GM21360 (cell line): ENCODE measurements around the gene TFF2.

ENCODE experiments used
- ATAC-seq: cut with Tn5 transposase; IDR thresholded peaks from one replicate; pipeline ENCODE4 v1.9.1; 2021; ENCODE audit warnings: mild to moderate bottlenecking, moderate library complexity; ENCODE audit not compliant: unreplicated experiment

Gene TFF2

DNA sequence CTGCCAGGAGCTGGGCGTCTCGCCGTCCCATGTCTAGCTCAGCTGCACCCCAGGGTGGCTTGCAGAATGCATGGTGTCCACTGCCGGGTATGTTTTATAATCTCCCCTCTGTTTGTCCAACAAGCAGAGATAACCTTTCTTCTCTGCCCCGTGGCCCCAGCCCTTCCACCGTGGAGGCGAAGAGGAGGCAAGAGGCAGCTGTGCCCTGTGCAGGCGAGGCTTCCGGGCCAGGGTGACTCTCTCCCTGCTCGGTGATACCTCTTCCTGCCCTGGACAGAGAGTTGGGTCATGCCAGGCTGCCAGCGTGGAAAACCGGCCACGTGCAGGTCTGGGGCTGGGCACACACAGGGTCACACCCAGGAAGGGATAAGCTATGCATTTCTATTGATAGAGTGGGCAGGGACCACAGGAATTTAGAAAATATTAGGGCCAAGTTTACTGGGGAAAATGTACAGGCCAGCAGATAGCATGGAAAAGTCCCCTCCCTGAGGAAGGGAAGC, at the start of gene TFF2:
Gene TFF2 (minus strand): TSS at position 68 of the 500 bp plus-strand sequence. CDS start 37 bp downstream, at position 31.
- ATAC-seq, result no peak

DNA sequence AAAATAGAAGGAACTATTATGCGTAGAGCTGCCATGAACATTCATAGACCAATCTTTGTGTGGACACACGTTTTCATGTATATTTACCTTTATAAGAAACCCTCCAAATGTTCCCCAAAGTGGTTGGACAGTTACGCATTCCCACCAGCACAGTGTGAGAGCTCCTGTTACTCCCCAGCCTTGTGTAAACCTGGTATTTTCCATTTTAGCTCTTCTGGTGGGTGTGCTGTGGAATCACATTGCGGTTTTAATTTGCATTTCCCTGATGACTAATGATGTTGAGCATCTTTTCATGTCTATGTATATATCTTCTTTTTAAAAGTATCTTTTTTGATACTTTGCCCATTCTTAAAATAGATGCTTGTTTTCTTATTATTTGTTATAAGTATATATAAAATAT, 49.7 kb upstream of the TFF2 start:
- no peak for ATAC-seq

DNA sequence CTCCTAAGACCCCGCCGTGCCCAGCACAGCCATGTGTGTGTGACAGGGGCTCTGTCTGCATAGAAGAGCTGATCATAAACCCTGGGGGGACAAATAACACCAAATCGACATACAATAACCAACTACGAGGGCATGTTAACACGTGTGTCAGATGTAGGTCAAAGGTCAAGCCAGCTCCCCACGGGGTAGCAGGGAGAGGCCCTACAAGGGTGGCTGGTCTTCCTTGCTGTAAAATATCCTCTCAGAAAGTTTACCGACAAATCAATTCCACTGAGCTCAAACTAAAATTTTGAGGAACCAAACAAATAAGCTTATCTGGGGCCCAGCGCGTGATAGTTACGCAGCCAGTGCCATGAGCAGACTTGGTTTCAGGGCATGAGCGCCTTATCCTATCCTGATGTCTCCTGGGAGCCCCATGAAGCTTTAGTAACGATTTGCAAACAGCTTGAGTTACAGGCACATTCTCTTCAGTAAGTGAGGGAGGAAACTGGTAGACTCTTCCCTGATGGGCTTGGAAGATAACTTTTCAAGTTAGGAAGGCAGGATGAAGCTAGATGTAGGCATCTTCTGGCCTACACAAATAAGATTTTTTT, 47.7 kb upstream of the TFF2 start:
- ATAC-seq, result no peak

- ATAC-seq, result no peak
These were observed 47.1 kb upstream of the TFF2 start for GRCh38 chr21:42397746-42398394.

DNA sequence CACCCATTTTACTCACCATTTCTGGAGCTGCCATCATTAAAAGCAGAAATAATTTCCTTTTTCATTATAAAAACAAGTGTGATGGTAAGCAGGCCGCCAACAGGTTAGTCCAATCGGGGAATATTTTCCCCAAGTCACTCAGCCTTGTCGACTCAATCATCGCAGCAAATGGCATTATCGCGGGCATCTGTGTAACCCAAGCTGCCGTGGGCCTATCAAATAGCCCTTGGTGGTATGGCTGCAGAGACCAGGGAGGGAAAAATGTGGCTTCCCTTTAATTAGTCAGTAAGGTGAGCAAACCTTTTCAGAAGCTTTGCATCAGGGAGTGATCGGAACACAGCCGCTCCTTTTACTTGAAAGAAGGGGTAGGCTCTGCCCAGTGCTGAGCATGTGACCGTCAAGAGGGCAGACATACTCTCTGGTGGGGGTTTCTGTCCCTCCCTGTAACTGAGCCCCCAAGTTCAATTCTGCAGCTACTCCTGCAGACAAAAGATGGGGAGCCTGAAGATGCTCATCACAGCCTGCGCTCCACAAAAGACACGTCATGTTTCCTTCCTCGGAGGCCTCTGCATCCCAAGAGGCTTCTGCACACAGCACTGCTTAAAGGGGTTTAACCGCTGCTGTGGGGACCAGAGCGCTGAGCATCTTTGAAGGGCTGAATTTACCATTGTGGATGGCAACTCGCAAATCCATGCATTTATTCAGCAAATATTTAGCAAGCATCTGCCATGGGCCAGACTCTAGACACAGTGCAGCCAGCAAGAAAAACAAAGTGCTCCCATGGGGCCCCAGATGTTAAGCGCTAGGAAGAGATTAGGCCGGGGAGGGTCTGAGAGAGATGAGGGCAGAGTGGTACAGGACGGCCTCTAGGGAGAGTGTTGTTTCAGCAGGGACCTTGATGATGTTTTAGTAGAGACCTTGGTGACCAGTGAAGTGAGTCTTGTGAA, 46.3 kb upstream of the TFF2 start:
- ATAC-seq, result no peak

- no peak for ATAC-seq
These were observed 45.3 kb upstream of the TFF2 start, which contains the start of gene TMPRSS3 for GRCh38 chr21:42395905-42396651. Gene TMPRSS3 (minus strand): TSS chr21:42396052. CDS start chr21:42395417, 635 bp downstream.

DNA sequence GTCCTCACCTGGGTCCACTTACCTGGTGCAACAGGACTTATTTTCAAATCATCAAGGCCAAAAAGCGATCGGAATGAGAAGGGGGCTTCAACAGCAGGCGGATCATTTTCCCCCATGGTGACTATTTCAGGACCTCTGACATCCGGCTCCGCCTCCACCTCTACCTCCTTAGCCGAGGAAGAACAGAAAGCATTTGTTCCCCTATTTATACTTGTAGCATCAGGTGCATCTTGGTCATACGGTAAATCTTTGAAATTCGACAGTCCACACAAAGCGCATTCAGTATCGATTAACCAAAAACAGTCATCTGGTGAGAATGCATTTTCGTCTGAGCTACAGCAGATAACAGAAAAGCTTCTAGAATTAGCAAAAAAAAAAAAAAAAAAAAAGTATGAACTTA, 44.5 kb upstream of the TFF2 start:
- no peak for ATAC-seq

GRCh38 chr21:42393443-42393950, 42.7 kb upstream of the TFF2 start:
- peak; percentile 5 for ATAC-seq

GRCh38 chr21:42392731-42393442, 42.1 kb upstream of the TFF2 start:
- ATAC-seq, result peak; percentile 61

DNA sequence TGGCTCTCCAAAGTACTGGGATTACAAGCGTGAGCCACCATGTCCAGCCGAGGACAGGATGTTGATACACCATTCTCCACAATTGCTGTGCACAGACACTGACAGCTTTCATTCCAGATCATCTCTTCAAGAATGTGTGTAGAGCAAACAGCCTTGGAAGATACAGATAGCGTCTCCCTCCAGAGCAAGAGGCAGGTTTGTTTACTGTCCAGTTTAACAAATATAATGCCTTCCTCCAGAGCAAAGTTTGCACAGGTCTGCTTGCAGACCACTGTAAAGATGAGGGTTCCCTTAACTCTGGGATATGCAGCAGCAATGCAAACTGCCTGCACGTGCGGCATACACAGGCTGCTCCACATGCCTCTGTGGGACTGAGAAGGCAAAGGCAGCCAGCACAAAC, 40.5 kb upstream of the TFF2 start:
- no peak for ATAC-seq

DNA sequence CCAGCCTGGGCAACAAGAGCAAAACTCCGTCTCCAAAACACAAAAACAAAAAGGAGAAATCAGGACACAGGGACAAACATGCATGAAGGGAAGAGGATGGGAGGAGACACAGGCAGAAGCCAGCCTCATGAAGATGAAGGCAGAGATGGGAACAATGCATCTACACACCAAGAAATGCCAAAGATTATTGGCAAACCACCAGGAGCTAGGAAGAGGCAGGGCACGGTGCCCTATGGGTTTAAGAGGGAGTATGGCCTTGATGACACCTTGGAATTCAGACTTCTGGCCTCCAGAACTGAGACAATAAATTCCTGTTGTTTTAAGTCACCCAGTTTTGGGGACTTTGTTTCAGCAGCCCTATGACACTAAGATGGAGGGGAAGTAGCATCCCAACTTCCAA, 39.9 kb upstream of the TFF2 start:
- ATAC-seq, result no peak

DNA sequence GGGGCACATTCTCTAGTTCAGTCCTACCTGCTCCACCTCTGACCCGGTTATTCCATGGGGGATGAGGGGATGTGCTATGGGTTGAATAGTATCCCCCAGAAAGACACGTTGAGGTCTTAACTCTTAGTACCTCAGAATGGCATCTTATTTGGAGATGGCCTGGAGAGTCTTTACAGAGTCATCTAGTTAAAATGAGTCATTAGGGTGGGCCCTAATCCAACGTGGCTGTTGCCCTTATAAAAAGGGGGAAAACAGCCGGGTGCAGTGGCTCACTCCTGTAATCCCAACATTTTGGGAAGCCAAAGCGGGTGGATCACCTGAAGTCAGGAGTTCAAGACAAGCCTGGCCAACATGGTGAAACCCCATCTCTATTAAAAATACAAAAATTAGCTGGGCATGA, 39.4 kb upstream of the TFF2 start:
- no peak for ATAC-seq

GRCh38 chr21:42389449-42389835, 38.6 kb upstream of the TFF2 start:
- ATAC-seq, result no peak

GRCh38 chr21:42388740-42389448, 38.1 kb upstream of the TFF2 start:
- no peak for ATAC-seq

DNA sequence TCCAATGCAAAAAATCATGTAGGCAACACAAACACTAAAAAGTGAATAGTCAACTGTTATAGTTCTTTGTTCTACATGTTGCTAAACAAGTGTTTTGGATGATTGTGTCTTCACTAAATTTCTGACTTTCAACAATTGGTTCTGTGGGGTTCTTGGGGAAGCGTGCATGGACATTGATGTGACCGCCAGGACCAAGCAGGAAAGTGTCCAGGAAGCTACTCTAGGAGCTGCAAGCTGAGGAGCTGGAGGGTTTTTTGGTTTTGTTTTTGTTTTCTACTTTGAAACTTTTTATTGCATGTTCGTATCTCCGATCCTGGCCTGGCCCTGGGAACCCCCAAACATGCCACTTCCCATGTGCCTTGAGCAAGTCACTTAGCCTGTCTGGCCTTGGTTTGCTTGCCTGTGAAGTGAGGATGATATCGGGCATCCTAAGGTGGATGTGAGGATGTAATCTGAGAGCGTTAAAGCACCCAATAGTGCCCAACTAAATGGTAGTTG, 37.1 kb upstream of the TFF2 start:
- no peak for ATAC-seq

- ATAC-seq, result no peak
These were observed 36.4 kb upstream of the TFF2 start for GRCh38 chr21:42387164-42387563.

DNA sequence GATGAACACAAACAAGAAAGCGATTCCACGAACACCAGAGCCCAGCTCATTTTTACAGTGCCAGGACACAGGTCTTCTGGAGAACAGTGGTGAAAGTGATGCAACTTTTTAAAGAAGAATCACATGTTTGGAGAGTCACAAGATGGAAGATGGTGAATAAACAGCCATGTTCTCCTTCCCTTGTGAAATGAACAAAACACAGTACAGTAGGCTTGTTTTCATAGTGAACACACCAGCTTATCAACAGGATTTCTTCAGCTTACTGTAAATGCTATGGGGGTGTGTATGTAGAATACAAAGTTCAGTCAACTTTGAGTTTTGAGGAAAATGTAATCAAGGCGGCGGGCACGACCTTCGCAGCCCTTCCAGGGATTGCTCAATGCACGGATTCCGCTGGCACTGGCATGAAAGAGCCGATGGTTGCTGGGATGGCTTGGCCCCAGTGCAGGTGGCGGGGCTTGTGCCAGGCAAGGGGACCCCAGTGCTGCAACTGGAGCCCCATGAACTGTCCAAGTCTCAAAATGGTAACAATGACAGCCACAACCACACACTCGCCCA, 35.3 kb upstream of the TFF2 start:
- no peak for ATAC-seq

DNA sequence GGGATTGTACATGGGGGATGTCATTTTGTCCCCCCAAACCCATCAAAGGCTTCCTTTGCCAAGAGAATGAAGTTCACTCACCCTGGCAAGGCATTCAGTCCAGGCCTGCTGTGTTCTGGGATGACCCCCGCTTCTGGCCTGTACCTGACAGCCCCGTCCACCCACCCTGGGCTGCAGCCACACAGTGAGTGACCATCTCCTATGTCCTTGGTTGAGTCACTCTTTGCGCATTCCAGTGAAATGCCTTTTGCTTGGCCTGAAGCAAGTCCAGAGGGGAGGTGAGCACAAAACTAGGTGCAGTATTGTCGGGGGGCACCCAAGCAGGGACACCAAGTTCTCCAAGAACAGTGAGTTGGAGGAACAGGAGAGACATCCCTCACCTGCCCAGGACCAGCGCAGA, 34.8 kb upstream of the TFF2 start:
- ATAC-seq, result no peak

- no peak for ATAC-seq
These were observed 34.2 kb upstream of the TFF2 start for GRCh38 chr21:42384989-42385388.
